ENCODE measurements around the gene WDR31.

GRCh38 chr9:113274474-113275156 lies 65.5 kb downstream of the WDR31 start:
- TF ChIP-seq POLR2A (IDR thresholded peaks at IDR 0.05) (no peak), CTCF (IDR thresholded peaks at IDR 0.05) (peak; percentile 50 to 66 (median 60))
